Measurements from ENCODE around the gene SARDH.

The SARDH gene

DNA sequence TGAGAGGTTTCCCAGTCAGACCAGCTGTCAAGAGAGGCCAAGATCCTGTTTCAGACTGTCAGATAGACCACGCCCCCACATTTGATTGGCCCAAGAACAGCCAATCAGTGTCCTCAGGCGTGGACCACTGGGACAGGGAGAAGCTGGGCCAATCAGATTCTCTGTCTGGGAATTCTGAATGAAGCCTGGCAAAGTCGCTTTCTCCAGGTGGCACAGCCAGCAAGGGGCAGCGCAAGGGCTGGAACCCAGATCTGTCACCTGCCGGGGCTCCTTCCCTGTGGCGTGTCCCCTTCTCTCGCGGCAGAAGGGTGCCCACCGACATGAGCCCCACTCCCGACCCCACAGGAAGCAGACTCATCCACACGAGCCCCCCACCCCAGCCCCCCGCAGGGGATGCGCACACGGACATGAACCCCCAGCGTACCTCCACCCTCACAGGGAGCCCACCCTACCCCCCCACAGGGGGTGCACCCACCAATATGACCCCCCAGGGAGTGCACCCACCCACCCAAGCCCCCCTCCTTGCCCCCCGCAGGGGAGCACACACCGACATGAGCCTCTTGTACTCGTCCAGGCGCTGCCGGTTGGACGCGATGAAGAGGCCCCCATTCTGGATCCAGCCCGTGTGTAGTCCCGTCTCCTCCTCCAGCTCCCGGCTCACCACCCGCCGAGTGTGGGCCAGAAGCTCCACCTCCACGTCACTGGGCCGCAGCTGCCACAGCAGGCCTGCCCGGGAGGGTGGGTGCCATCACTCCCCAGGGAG is 6.1 kb downstream of the SARDH start:
- peak in 1 of 2 experiments; percentile 41 for DNase-seq

- no peak for DNase-seq
Measured at GRCh38 chr9:133730994-133731715, 7.0 kb downstream of the SARDH start.

DNA sequence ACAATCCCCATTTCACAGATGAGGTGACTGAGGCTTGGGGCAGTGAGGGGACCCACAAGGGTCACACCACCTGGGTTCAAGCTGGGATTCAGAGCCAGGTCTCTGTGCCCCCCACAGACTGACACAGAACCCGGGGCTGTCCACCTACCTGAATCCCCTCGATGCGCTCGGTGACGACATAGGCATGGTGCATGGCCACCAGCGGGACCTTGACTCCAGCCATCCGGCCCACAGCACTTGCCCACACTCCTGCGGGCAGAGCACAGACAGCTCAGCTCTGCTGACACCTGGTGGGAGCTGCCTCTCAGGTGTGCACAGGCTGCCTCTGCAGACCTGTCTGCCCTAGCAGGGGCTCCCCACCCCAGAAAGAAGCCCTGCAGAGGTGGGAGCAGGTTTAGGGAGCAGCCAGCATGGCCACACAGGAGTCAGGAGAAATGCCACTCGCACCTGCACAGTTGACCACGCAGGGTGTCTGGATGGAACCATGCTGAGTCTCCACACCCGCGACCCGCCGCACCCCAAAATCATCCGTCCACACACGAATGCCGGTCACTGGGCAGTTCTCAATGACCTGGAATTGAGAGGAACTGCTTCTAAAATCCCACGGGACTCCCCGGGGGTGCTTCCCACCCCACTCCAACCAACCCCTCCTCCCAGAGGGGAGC is 8.4 kb downstream of the SARDH start:
- DNase-seq: no peak

- no peak for DNase-seq
Measured at GRCh38 chr9:133728856-133729616, 9.1 kb downstream of the SARDH start.

DNA sequence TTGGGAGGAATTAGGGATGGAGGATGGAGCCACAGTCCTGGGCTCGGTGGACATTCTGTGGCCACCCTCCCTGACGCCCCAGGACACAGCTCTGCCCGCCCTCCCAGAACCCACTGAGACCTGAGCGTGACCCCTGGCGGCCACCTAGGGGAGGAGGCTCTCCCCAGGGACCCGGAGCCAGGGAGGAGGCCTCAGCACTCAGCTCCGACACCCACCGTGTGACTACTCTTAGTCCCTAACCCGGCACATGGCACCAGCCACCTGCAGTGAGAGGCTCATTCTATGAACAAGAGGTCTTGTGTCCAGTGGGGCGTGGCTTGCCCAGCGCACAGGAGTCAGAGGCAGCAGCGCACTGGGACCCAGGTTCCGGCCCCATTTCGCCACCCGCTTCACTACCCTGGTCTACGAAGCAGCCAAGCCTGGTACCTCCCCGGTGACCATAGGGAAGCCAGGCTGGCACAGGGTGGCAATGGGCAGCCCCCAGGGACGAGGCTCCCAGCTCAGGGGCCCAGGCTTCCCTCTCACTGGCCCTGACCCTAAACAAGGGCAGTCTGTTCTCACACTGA is 10.2 kb downstream of the SARDH start:
- no peak for DNase-seq

- DNase-seq: no peak
Measured at GRCh38 chr9:133727277-133727875, 10.8 kb downstream of the SARDH start.

- DNase-seq: peak; percentile 30 to 69
Measured at GRCh38 chr9:133726401-133727276, 11.5 kb downstream of the SARDH start.

DNA sequence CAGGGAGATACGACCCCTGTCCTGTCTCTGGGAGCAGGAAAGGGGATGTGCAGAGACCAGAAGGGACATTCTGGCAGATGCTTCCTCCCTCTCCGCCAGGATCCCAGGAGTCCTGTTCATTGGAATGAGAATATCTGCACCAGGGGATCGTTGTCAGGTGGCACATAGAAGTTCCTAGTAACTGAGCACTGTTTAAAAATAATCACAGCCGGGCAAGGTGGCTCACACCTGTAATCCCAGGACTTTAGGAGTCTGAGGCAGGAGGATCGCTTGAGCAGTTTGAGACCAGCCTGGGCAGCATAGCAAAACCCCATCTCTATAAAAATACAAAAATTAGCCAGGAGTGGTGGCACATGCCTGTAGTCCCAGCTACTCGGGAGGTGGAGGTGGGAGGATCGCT is 12.3 kb downstream of the SARDH start:
- DNase-seq: no peak

GRCh38 chr9:133718563-133719315 is 19.4 kb downstream of the SARDH start:
- DNase-seq: no peak

DNA sequence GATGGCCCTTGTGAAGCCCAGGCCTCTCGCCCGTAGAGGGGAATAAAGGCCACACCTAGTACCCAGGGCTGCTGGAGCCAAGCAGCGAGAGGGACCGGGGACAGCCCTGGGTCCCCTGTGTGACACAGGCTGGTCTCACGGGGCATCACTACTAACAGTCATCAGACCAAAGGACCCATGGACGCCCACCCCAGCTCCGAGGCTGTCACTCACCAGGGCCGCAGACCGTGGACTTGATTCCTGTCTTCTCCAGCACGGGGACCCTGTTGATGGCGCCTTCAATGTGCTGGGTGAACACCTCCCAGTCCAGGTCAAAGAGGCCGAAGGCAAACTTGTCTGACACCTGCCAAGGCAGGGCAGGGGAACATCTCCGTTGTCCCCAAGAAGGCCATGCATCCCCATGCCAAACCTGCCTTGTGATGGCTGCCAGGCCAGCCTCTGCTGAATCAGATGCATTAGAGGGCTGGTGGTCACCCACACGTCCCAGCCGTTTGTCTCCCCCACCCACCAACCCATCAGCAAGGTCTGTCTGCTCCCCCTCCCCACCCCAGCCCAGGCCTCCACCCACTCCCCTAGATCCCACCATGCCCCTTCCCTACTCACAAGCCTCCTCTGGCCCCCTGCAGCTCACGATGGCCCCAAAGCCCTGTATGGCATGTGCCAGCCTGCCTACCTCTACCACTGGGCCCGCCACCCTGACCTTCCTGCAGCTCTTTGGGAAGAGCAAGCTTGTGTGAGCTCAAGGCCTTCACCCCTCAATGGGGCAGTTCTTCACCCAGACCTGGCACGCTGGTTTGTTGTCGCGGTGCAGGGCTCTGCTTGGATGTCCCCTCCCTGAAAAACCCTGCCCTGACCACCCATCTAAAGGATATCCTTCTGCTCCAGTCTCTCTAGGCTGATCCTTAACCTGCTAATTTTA is 20.8 kb downstream of the SARDH start:
- DNase-seq: no peak

DNA sequence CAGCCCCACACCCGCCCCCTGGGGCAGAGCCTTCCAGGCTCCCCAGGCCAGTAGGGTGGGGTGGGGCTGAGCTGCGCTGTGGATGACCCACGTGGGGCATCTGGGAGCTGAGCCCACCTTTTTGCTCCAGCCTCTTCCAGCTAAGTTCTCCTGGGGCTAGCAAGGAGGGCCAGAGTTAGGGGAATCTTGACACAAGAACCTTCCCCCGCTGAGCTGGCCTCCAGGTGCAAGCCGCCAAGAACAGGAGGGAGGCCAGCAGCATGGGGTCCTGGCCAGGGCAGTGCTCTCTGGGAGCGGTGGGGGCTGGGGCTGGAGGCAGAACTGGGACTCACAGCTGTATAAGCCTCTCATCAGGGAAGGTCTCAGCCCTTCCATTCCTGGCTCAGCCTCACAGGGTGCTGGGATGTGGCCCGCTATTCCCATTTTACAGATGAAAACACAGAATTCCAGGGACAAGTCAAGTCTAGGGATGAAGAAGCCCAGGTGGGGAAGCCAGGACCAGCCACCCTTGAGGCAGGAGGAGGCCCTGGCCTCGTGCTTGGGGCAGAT is 21.5 kb downstream of the SARDH start:
- no peak for DNase-seq

DNA sequence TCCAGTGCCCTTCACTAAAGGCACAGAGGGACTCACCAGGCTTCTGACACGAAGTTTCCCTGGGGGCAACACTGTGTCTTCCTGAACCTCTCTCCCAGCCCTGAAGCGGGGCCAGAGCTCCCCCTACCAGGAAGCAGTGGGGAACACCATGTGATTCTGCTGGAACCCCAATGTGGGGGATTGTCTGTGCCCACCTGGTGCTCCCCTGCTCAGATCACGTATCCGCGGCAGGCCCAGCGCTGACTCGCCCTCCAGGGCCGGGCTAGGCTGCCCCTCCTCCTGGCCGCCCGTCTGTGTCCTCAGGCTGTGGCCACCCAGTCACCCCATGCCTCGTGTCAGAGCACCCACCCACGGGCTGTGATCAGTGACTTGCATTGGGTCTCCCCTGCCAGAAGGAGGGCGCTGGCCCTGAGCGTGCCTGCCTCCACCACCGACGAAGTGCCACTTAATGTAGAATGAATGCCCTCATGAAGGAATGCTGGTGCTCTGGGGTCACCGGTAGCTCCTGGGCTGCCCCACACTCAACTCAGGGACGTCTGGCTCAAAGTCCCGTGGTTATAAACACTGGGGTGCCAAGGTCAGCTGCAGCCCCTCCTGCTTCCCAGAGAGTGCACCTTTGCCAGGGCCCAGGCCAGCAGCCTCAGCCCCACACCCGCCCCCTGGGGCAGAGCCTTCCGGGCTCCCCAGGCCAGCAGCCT is 22.1 kb downstream of the SARDH start:
- DNase-seq: no peak

DNA sequence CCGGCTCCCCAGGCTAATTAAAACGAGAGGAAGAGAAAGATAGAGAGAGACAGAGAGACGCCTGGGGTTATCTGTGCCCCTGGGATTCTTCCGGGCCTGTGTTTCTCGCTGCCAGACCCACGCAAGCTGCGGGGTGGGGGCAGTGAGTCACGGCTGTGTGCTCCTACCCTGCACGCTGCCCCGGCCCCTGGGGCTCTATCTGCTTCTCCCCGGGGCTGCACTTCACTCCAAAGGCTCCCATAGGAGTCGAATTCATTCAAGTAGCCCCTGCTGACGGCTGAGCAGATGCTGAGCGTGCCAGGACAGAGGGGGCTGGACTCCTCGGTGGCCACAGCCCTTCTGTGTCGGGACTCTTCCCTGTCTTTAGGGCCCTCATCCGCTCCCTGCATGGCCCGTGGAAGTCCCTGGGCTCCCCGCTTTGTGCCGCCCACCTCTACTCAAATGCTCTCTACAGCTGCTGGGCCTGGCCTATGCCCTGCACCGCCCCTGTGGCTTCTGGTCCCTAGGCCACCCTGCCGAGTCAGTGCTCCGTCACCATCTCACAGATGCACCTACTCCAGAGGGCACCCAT is 22.8 kb downstream of the SARDH start:
- no peak for DNase-seq

GRCh38 chr9:133714606-133715294 is 23.4 kb downstream of the SARDH start:
- no peak for DNase-seq

GRCh38 chr9:133713960-133714495 is 24.1 kb downstream of the SARDH start:
- no peak for DNase-seq

DNA sequence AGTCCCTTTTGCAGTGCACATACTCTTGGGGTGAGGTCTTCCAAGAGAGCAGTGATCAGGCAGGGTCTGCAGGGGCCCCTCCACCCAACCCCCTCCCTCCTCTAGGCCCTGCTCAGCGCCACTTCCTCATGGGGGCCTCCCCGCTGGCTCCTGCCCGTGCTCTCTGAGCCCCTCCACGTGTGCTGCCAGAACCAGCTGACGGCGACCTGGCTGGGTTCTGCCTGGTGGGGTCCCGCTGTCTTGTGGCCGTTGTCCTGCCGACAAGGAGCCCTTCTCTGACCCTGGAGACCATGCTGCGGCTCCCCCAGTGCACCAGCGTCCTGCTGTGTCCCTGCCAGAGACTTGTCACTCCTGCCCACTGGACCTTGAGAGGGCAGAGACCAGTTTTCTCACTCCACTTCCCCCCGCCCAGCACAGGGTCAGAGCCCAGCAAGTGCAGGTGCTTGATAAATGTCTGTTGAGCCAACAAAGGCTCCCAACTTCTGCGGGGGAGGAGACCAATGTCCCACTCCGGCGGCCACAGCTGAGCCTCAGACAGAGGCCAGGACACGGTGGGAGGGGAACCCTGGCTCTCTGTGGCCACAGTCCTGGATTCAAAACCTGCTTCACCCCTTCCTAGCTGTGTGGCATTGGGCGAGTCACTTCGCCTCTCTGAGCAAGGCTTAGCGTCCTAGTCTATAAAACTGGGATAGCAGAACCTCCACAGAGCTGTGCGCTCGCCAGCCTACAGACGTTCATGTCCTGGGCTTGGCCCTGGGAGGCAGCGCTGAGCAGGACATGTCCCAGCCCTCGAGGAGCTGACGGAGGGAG is 24.8 kb downstream of the SARDH start:
- no peak for DNase-seq
